HG03457 (cell line): Measurements from ENCODE around the gene FAIM2.

Experiments
- ATAC-seq: cut with Tn5 transposase; IDR thresholded peaks from one replicate; pipeline ENCODE4 v1.9.1; 2021; ENCODE audit warnings: moderate number of reproducible peaks; ENCODE audit not compliant: unreplicated experiment

The FAIM2 gene

GRCh38 chr12:49828133-49829091, 75.3 kb downstream of the FAIM2 start, which contains the start of gene NCKAP5L:
Gene NCKAP5L, minus strand, starts transcription at chr12:49828413. Its CDS starts 24,369 bp downstream, at chr12:49804044.
- ATAC-seq, result peak; percentile 64

GRCh38 chr12:49827401-49828099, 76.2 kb downstream of the FAIM2 start:
- ATAC-seq, result no peak

- no peak for ATAC-seq
These were observed 76.7 kb downstream of the FAIM2 start for GRCh38 chr12:49827051-49827400.

GRCh38 chr12:49825971-49826421, 77.7 kb downstream of the FAIM2 start:
- ATAC-seq, result no peak

- no peak for ATAC-seq
These were observed 78.2 kb downstream of the FAIM2 start for GRCh38 chr12:49825360-49825970.

- ATAC-seq, result no peak
These were observed 78.8 kb downstream of the FAIM2 start for GRCh38 chr12:49824895-49825294.

- ATAC-seq, result no peak
These were observed 79.3 kb downstream of the FAIM2 start for GRCh38 chr12:49824416-49824815.

GRCh38 chr12:49823951-49824350, 79.7 kb downstream of the FAIM2 start:
- ATAC-seq, result no peak

GRCh38 chr12:49823350-49823749, 80.3 kb downstream of the FAIM2 start:
- no peak for ATAC-seq

GRCh38 chr12:49821373-49822287, 82.1 kb downstream of the FAIM2 start:
- ATAC-seq, result no peak

GRCh38 chr12:49819786-49820185, 83.9 kb downstream of the FAIM2 start:
- ATAC-seq, result no peak

- no peak for ATAC-seq
These were observed 85.3 kb downstream of the FAIM2 start for GRCh38 chr12:49818241-49818895.
